Left forelimb (tissue), 1 donor: ENCODE measurements around the gene PLCH1.

Source experiments
- DNase-seq: peaks from one replicate; pipeline ENCODE4 v3.0.0-alpha.2; 2018; ENCODE audit warnings: low spot score

Gene PLCH1

DNA sequence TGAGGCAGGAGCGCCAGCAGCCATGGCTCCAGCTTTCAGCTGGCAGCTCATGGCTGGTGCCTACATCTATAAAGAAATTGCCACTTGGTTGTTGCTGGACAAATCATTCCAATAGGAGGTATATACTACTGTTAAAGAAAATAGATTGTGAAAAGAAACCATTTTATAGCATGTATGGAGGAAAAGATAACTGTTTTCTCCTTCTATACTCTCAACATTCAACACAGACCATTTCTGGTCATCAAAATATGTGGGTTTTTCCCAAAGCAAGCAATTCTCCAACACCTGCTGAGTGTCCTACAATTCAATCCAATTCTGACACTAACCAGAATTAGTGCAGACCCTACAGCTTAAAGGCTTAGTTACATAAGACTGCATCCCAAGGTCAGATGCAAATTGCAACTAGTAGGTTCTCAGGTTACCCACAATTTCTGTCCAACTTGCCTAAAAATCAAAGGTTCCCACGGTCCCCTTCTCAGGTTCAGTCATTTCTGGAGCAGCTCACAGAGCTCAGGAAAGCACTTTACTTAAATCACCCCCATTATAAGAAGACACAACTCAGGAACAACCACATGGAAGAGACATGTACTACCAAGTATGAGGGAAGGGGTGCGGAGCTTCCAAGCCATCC, 409.0 kb downstream of the PLCH1 start:
- DNase-seq, result no peak

DNA sequence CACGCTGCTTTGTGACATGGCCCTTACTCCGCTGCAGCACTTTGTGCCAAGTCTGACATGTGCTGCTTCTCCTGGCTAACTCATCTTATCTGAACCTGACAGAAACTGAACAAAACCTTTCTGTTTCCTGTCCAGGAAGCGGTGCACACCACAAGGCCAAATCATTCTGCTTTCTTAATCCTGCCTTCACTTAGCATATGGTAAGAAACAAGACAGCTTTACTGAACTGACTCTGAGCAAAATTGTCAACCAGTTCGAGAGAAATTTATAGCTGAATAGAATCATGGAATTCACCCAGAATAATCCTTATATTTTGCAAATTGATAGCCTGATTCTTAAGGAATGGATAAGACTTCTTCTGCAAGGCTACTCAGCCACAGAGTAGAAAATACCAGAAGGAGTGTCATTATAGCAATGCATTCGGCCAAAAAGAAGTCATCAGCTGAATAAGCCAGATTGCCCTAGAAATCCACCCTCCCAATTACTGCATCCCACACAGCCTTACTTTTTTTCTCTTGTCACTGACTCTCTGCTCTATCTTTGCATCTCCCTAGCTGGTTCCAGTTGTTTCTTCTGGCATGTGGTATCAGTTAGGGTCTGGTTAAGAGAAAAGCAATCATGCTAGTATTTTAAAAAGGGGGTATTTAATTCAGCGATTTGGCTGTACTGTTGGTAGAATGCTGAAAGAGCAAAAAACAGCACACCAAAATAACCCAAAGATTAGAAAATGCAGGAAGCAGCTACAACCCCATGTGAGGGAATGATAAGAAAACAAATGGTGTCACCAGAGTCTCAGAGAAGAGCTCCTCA, 409.8 kb downstream of the PLCH1 start:
- no peak for DNase-seq

DNA sequence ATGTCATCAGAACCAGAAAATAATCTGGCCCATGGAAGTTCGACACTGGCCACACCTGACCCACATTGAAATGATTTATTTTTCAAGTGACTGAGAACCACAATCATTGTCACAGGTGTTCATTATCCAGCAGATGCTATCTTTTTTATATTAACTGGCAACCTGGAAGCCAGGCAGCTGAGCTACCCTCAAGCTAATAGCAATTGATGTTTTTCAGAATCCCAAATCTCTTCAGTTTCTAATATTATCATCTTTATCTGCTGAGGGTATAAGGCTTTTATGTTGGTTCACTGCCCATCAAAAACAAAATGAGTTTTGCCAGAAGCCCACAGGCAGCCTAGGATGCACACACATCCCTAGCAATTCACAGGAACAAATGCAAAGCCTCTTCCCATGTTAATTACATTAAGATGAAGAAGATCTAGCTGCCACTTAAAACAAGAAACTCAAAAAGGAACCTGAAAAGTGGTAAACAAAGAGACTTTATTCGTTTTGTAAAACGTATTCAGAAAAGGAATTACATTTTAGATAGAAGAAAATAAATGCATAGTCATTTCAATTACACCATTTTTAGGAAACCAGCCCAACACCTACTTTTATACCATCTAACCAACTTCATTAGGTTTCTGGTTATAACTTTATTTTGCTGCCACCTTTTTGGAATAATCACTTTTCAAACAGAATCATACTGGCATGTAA, 410.5 kb downstream of the PLCH1 start:
- DNase-seq, result no peak

DNA sequence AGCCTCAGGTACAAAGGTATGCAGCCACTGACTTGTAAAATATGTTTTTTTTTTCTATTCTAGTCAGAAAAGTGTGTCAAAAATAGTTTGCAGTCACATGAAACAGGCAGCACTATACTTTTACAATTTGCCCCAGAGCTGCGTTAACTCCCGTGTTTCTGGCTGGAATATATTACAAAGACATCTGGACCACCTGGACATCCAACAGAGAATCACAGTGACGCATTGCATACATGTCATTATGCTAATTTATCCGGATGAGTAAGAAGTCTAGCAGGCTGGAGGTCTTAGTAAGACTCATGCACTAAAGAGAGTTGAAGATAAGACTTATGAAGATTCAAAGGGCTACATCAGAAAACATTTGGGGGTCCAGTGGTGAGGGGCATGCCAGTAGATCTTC, 412.2 kb downstream of the PLCH1 start:
- DNase-seq, result no peak

DNA sequence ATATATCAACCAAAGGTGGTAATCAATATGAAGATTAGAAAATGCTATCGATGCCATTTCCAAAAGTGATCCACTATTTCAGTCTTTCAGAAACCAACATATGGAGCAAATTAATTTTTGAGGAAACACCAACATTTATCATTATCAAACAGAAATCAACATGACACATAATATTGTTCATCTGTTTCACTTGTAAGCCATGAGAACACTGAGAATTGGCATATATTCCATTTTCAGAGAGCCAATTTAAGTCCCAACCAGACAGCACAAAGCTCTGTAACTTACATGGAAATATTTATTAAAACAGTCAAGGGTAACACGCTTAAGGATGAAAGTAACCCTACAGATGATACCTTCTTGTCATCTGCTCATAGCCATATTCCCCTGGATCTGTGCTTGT, 413.8 kb downstream of the PLCH1 start:
- no peak for DNase-seq

DNA sequence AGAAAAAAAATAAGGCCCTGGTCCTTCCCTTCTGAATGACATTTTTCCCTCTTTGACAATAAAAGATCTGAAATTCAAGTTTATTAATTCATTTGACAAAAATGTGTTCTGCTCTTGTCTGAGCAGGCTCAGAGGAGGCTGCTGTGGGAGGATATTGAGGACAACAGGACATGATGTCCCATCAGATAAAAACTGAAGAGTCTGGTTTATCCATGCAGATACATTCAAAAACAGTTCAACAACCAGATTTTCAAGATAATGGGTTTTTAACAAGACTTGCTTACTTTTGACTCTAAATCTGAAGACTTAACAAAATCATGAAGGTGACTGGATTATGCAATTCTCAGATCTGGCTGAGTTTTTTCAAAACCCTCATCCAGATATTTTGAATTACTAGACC, 414.5 kb downstream of the PLCH1 start:
- DNase-seq, result no peak

DNA sequence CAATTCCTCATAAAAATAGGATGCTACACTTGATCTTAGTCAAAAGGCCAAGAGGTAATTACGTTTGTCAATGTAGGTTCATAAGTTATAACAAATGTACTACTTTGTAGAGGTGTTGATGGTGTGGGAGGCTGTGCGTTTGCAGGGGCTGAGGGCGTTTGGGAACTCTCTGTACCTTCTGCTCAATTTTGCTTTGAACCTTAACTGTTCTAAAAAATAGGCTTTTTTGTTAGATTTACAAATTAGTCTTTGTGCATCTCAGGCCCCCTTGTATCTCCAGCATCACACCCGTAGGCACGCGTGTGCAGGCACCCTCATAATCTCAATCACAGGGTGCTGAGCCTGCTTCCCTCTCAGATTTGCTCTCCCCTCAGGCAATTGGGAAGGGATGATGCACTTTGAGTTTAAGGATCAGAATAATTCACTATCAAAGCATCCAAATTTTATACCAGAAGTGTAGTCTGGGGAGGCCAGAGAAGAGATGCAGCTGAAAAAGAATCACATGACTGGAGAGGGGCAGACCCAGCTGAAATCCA, 415.3 kb downstream of the PLCH1 start:
- DNase-seq, result no peak

DNA sequence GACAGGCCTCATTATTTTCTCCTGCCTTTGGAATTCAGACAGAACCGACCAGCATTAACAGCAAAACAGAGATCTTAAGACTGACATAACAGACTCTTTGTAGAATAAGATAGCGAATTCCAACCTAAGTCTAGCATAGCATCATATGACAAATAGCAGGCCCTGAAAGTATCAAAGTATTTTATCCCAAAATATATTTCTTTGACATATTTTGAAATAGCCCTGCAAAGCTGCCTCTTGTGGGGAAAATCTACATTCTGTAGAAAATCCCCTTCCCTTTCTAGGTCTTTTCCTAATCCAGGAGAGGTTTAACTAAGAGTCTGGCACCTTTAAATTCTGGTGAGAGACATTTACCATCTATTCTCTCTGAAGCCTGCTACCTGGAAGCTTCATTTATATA, 417.0 kb downstream of the PLCH1 start:
- DNase-seq, result no peak

DNA sequence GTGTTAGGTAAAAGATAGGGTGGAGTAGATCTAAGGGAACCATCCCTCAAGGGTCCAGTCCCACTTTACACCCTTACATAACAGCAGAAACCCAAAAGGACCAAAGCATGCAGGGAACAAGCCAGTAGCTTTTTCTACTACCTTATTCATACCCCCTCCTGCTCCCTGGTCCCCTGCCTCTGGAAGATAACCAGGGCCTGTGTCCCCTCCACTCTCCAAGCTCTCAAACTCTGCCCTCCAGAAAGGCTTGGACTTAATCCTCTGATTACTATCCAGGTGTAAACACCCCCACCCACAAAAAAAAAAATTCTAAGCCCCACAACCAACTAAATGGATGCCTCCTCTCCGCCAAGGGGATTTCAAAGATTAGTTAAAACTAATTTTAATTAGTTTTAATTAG, 417.4 kb downstream of the PLCH1 start:
- no peak for DNase-seq

DNA sequence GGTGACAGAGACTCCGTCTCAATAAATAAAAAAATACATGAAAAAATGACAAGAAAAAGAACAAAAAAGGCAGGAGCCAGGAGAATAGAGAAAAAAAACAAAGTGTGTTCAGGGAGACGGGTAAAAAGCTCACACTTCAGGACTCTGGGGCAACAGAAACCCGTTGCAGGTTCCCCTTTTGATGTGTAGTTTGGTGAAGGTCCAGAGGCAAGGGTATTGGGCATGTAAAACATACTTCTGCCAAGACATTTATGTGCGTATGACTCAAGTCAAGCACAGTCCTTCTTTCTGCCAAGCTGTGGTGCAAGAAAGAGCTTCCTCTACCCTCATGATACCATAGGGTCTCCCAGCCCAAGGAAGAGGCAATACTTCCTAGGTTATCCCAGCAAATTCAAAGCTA, 418.0 kb downstream of the PLCH1 start:
- DNase-seq, result no peak

DNA sequence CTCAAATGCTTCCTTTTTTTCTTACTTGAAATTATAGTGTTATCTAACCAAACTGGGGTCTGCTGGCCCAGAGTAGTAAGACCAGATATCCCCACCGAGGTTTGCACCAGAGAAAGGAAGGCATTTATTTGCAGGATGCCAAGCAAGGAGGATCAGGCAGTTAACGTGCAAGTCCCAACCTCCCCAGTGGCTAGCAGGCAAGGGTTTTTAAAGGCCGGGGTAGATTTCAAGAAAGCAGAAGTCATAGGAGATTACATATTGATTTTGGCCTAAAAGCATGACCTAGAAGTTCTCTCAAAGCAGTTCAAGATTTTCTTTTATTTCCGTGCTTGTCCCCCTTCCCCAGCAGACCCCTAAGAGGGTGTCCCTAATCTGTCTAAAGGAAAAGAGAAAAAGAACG, 418.6 kb downstream of the PLCH1 start:
- no peak for DNase-seq
